C4-2B (cell line): ENCODE measurements around the gene CCSER2.

Experiments
- H3K27ac ChIP-seq: fragments of 450-650 bp; 2 replicates; pipeline ENCODE4 v1.5.1; 2017
- ZFX ChIP-seq: fragments of 450-650 bp; IDR thresholded peaks from 2 replicates; pipeline ENCODE4 v1.6.1; 2017
- TF ChIP-seq, protein P1 (sequence below): fragments of 450-650 bp; conservative IDR thresholded peaks from 2 replicates; pipeline ENCODE4 v1.5.1; 2017; ENCODE audit warnings: mild to moderate bottlenecking

CCSER2 gene

DNA sequence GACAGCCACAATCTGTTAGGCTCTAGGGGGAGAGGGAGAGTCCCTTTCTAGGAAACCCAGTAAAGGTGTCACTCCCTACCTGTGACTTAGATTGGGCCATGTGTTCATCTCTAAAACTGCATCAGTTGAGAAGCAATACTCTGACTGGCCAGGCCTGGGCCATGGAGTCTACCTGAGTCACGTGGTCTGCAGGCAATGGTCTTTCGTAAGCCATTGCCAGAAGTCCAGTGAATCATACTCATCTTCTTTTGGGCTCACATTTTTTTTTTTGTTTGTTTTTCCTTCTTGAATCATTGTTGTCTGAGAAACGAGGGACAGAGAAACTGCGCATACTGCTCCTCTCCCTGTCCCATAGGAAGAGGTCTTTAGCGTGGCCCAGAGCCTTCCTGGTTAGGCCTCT lies 215.6 kb downstream of the CCSER2 start:
- no peak overlapping the region for H3K27ac ChIP-seq
- TF ChIP-seq, protein P1, sequence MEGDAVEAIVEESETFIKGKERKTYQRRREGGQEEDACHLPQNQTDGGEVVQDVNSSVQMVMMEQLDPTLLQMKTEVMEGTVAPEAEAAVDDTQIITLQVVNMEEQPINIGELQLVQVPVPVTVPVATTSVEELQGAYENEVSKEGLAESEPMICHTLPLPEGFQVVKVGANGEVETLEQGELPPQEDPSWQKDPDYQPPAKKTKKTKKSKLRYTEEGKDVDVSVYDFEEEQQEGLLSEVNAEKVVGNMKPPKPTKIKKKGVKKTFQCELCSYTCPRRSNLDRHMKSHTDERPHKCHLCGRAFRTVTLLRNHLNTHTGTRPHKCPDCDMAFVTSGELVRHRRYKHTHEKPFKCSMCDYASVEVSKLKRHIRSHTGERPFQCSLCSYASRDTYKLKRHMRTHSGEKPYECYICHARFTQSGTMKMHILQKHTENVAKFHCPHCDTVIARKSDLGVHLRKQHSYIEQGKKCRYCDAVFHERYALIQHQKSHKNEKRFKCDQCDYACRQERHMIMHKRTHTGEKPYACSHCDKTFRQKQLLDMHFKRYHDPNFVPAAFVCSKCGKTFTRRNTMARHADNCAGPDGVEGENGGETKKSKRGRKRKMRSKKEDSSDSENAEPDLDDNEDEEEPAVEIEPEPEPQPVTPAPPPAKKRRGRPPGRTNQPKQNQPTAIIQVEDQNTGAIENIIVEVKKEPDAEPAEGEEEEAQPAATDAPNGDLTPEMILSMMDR: no peak
- TF ChIP-seq ZFX: no peak

DNA sequence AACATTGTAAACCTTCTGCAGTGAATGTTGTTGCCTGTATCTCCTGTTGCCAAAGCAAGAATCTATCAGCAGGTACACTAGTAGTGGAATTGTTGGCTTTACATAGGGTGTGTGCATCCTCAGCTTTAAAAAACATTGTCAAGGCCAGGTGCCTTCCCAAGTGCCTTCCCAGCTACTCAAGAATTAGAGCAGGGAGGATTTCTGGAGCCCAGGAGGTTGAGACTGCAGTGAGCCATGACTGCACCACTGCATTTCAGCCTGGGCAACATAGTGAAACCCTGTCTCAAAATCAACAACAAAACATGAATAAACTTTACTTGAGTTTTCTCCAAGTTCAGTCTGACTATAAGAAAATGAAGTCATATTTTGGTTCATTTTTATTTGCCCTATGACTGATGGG lies 217.3 kb downstream of the CCSER2 start:
- TF ChIP-seq ZFX: no peak
- TF ChIP-seq, protein P1: no peak
- H3K27ac ChIP-seq: no peak overlapping the region

DNA sequence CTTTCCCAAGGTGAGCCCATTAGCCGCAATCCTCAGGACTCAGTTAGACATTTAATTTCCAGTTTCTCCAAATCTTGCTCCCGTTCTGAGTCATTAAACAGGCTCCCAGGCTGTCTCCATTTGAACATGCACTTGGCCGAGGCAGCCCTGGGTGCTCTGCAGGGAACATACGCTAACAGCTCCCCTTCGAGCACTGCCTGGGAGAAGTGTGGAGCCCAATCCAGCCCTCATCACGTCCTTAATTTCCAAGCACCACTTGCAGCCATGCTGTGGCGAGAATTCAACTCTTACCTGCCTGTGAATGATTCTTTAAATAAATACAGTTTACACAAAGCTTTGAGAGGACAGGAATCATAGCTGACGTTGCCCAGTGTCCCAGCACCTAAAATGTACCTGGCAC lies 218.2 kb downstream of the CCSER2 start:
- H3K27ac ChIP-seq: no peak overlapping the region
- no peak for TF ChIP-seq ZFX
- TF ChIP-seq, protein P1: no peak

DNA sequence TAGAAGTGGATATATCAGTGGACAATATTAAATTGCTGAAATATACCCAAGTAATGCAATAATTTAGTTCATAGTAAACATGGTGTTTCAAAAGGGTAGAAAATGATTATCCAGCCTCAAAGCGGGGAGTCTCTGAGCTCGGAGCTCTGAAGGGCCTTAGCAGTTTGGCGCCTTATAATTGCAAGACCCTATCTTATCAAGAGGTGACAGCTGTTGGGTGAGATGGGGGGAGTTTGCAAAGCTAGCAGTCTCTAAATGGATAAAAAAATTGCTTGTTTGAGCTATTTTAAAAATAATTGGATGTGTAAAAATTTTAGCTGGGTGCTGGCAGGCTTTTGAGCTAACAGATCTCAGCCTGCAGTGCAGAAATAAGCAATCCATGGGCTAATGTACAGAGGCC lies 219.2 kb downstream of the CCSER2 start:
- no peak overlapping the region for H3K27ac ChIP-seq
- TF ChIP-seq ZFX: no peak
- TF ChIP-seq, protein P1: no peak

DNA sequence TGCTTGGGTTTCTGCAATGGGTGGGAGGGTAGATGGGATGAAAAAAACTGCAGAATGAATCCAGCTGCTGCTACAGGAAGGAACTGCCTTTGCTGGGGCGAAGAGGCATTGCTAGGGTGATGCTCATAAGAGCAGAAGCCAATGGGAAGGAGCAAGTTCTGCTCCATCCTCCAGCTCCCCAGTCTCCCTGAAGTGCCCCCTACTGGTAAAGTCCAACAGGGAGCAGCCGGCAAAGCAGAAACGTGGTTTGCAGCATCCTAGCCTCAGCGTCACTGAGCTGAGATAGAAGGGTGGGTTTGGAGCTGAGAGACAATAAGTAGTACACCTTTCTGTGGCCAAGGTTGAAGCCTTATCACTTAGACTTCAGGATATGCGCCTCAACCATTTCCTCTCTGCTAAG lies 220.5 kb downstream of the CCSER2 start:
- TF ChIP-seq ZFX: no peak
- TF ChIP-seq, protein P1: peak; percentile 20; the same call in 1 of the 2 replicates
- no peak overlapping the region for H3K27ac ChIP-seq

DNA sequence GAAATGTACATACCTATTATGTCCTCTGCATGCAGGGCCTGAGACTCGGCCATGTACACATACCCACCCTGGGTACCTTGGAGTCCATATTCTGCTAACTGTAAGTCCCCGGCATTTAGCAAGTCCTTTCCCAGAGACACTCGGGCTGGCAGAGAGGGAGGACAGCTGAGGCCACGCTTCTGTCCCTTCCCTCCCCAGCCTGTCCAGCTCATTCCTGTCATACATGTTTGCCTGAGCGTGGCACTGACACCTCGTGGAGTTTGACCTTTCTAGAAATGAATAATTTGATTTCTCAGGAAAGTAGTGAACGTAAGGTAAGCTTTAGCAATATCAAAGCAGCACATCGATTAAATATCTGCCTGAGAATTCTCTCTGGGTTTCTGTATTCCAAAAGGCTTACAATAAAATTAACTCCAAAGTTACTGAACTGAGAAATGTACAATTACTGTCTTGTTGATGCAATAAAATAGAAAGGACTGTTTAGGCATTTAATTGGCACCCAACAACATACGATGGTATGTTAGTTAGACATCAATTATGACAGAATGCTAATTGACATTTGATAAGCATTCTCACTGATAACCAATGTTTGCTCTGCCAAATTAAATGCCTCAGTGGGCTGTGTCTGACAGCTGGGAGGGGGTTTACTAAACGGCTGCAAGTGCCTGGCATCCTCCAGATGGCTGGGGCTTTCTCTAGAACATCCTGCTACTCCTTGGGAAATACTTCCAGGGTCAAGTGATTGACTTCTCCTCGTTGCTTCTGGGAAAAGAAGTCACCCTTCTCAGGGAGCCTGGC lies 221.2 kb downstream of the CCSER2 start:
- TF ChIP-seq, protein P1: no peak
- TF ChIP-seq ZFX: no peak

DNA sequence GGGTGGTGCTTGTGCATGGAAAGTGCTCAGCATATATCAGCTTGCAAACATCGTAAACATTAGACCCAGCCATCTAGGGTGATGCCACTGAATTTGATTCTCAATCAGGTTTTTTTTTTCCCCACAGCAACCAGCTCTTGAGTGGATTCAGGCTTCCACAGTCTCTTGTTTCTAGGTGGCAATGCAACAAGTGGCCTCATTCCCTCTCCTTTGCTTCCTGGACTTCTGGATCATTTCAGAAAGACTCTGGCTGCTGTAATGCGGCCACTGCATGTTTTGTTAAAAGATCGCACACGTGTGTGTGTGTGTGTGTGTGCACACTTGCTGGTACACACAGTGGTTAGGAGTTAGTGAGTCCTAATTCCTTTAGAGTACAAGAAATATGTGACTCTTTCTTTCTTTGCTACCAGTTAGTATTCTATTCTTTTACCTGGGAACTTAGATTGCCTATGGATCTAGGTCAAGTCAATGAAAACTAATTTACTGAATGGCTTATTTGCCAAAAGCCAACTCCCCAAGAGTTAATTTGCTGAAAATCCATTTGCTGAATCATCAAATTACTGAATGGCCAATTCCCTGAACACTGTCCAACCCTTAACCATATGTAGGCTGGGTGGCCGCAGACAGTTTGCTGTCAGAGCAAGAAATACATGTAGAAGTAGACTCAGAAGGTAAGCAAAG lies 222.5 kb downstream of the CCSER2 start:
- no peak for TF ChIP-seq ZFX
- TF ChIP-seq, protein P1: no peak

More for the DNA sequence above, 221.2 kb downstream of the CCSER2 start:
- no peak overlapping the region for H3K27ac ChIP-seq

More for the DNA sequence above, 222.5 kb downstream of the CCSER2 start:
- no peak overlapping the region for H3K27ac ChIP-seq
